Activated CD4-positive, alpha-beta T cell treated with anti-CD3 and anti-CD28 coated beads, Interleukin-2, amount 50 U/mL, for 24 hours (primary cell): Measurements from ENCODE around the gene LMNTD2.
A peak's percentile ranks its signal among the peaks of the same experiment; 100 is the strongest.

Experiments
- DNase-seq, 2 donors: peaks; one replicate each; pipeline ENCODE4 v3.0.0-alpha.2; 2020; ENCODE audit warnings: low read depth in 1 of 2, low spot score in 1 of 2

The LMNTD2 gene

DNA sequence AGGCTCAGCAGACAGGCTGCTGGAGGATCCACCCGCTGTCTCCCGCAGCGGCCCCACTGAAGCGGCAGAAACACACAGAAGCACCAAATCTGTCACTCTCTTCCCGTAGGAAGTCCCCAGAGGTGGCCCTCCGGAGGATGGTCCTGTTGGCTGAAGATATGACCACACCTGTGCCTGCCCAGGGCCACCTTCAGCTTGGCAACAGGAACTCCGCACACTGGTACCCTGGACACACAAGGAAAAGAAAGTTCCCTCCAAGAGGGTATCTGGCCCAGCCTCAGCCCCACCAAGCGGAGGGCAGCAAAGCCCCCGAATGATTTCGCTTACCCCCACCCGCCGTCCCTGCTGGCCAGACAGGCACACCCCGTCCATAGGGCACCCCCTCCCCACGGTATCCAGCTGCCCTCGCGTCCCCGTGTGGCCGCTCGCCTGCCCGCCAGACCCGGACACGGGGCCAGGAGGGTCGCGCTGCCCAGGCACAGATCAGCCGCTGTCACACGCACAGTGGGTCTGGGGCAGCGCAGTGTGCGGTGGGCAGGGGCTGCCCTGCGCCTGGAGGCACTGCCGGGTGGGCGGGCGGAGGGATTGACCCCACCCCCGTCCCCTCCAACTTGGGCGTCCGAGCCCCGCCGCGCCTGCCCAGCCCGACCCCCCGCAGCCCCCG lies 7.2 kb upstream of the LMNTD2 start:
- DNase-seq = no peak

DNA sequence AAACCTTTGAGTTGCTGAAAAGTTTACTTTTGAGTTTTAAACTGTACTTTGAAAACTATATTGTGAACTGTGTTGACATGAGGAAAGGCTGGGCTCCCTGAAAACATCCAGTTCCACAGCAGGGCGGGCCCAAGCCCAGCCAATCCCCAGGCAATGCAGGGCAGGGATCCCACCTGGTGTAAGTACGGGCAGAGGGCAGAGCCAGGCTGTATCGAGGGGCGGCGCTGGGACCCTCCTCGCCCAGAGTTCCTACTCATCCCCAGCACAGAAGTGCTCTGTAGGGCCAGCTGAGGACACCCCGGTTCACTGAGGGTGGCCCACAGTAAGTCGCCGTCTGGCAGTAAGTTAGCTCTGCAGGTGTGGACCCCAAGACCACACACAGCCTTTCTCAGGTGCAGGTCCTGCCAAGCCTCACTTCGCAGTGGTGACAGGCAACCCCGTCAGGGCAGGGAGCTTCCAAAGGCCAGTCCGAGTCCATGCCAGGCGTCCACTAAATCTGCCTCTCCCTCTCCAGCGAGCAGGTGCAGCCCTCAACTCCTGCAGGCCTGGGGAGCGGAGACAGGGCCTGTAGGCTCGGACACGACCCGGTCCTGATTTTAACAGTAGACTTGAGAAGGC lies 6.6 kb upstream of the LMNTD2 start:
- DNase-seq = no peak

DNA sequence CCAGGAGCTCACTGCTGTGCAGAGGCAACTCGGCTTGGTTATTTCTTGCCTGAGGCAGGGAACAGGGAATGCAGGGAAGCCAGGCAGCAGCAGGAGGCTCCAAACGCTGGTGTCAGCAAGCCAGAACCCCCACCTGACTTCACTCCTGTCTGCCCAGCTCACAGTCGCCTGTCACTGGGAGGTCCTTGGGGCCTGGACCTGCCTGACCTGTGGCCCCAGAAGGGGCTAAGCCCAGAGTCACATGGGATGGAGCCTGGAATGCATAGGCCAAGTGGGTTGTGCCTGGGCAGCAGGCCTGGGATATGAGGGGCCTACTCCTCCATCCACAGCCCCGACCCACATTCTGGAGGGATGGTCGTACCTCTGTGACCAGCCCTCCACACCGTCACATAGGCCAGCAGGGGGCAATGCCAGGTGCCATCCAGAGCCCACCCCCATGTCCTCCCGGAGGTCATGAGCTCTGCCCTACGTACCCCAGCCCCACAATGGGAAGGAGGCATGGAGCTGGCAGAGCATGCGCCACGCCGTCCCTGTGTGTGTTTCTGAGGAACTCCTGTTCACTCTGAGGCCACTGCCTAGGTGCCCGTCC lies 5.5 kb upstream of the LMNTD2 start:
- DNase-seq = no peak

DNA sequence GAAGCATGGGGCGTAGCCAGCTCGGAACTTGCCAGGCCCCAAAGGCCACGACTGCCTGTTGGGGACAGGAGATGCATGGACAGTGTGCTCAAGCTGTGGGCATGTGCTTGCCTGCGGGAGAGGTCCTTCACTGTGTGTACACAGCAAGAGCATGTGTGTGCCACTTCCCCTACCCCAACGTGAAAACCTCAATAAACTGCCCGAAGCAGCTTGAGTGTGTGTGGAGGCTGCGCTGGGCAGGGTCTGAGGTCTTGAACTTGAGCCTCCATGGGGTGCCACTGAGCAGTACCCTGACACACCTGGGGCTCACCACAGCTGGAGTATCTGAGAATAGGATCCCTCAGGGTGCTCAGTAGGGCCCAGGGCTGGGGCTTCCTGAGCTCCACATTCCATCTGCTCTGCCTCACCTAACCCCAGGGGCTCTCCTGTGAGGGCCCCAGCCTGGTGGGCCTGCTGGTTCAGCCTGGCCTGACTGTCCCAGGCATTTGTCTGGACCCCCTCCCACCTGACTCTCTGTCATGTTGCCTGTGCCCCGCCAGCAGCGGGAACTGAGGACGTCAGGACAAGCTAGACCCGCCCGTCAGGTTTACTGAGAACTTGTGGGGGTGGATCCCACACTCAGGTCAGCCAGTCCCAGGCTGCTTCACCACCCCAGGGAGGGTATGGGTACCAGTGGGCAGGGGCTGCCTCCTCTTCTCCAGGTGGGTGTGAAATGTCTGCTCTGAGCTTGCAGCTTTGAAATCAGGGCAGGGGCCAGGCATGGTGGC lies 3.5 kb upstream of the LMNTD2 start:
- no peak for DNase-seq

DNA sequence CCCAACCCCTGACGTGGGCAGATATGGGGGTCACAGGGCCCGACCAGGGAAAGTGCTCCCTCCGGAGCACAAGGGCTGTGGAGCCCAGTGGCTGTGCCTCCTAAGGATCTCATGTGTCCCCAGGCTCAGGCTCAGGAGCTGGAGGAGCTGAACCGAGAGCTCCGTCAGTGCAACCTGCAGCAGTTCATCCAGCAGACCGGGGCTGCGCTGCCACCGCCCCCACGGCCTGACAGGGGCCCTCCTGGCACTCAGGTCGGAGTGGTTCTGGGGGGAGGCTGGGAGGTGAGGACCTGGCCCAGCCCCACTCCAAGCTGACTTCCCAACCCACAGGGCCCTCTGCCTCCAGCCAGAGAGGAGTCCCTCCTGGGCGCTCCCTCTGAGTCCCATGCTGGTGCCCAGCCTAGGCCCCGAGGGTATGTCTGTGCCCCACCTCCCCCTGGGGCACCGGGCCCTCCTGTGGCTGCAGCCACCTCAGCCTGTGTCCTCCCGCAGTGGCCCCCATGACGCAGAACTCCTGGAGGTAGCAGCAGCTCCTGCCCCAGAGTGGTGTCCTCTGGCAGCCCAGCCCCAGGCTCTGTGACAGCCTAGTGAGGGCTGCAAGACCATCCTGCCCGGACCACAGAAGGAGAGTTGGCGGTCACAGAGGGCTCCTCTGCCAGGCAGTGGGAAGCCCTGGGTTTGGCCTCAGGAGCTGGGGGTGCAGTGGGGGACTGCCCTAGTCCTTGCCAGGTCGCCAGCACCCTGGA lies 2.7 kb upstream of the LMNTD2 start:
- no peak for DNase-seq

DNA sequence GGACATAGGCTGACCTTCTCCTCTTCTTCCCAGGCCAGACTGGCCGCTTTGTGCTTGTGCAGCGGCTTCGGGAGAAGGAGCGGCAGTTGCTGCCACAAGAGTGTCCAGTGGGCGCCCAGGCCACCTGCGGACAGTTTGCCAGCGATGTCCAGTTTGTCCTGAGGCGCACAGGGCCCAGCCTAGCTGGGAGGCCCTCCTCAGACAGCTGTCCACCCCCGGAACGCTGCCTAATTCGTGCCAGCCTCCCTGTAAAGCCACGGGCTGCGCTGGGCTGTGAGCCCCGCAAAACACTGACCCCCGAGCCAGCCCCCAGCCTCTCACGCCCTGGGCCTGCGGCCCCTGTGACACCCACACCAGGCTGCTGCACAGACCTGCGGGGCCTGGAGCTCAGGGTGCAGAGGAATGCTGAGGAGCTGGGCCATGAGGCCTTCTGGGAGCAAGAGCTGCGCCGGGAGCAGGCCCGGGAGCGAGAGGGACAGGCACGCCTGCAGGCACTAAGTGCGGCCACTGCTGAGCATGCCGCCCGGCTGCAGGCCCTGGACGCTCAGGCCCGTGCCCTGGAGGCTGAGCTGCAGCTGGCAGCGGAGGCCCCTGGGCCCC lies 1.6 kb upstream of the LMNTD2 start:
- DNase-seq = no peak

DNA sequence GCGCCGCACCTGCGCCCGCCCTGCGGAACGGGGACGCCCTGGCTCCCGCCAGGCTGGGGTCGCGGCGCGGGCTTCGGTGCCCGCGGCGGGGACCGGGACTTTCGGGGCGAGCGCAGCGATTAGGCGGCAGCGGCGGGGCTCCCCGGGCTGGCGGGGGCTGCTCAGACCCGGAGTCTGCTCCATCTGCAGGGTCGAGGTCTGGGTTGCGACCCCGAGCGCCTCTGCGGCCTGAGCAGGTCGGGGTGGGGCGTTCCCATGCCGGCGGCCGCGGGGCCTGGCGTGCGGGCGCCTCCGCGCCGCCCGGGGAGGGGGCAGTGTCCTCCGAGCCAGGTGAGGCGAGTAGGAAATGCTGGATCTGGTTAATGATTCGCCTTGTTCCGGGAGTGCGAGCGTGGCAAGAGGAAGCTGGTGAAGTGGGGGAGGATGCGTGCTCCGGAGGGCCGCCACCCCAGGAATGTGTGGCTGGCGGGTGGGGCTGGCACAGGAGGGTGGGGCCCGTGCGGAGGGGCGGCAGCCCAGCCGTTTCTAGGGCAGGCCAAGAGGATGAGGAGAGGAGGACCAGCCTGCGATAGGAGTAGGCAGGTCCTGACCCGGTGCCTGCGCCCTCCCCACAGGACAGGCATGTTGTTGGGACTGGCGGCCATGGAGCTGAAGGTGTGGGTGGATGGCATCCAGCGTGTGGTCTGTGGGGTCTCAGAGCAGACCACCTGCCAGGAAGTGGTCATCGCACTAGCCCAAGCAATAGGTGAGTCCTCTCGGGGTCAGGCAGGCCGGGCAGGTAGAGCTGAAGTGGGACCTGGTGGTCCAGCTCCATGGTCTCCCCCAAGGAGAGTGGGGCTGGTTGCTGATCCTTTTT lies 838 bp upstream of the LMNTD2 start:
- DNase-seq = no peak

DNA sequence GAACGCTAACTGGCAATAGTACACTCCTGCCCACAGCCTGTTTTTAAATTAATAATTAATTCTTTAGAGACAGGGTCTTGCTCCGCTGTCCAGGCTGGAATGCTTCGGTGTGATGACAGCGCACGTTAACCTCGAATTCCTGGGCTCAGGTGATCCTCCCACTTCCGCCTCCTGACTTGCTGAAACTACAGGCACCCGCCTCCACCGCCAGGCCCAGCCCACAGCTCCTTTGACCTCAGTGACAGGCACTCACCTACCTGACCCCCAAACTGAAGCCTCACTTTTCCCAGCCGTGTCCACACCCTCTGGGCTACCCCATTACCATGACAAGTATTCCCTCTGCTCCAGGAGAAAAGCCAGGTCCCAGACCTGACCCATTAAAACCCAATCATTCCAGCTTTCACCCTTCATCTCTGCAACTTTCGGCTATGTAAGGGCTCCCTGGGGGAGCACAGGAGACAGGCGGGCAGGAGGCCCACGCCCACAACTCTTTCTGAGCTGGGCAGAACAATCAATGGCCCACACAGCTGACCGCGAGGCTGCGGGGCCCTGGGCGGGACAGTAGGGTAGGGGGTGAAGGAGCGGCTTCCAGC lies 730 bp downstream of the LMNTD2 start:
- no peak for DNase-seq

DNA sequence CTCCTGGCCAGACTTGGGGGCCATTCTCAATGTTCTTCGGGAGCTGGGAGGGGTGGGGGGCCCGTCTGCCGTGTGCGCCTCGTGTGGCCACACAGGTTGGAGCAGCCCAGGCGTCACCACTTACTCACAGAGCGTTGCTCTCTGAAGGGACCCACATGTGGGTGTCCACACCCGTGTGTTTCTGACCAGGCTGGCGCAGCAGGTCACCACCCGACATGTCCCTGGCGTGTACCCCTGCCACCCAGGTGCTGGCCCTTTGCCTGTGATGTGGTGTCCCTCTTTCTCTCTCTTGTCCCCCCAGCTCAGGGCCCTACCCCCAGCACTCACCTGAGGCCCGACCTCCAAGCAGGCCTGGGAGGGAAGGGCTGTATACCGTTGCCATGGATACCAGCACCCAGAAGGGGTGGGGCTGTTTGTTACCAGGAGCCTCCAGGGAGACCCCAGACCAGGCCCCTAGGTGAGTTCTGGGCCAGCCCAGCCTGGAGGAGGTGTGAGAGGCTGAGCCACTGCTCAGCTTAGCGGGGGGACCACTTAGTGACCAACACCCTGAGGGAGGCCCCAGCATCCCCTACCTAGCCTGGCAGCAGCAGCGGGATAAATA lies 1.4 kb downstream of the LMNTD2 start:
- no peak for DNase-seq

DNA sequence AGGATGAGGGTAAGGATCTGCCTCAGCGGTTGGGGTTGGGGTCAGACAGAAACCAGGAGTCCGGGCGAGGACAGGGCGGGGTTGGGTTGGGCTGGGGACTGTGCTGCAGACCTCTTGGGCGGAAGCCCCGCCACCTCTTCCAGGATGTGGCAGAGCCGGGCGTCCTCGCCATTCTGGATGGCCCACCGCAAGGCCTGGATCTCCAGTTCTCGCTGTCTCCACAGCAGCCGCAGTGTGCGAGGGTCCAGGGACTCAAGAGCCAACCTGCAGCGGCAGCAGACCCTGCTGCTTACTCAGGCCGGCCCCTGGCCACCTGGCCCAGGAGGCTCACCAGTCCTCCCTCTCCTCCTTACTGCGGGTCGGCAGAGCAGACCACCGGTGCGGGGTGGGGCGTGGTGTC lies 2.0 kb downstream of the LMNTD2 start:
- DNase-seq = no peak

DNA sequence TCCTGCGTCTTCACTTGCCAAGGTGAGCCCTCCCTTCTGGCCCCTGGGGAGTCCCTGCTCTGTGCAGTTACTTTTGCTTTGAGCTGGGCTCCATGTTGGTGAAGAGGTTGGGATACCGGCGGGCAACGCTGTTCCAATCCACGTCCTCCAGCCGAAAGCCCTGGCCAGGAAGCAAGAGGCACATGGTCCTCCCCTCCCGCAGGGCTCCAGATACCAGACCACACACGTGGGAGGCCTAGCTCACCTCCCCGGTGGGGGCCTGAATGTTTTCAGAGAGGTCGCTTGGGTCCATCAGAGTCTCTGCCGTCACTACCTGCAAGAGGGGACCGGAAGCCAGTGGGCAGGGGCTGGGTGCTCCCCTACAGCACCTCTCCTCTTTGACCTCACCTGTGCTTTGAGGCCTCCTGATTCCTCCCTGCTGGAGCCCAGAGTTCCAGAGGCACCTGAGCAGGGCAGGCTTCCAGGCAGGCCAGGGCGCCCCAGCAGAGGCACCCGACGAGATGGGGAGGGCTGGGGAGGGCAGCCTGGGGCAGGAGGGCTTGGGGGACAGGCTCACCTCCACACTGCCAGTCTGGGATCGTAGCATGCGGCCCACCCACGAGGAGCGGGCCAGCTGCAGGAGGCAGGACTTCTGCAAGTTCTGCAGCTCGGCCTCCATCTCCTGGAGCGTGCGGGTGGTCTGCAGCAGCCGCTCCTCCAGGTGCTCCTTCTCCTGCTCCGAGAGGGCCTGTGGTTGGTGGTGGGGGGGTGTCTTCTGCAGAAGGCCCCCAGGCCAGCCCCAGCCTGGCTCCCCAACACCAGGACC lies 3.0 kb downstream of the LMNTD2 start:
- no peak for DNase-seq

DNA sequence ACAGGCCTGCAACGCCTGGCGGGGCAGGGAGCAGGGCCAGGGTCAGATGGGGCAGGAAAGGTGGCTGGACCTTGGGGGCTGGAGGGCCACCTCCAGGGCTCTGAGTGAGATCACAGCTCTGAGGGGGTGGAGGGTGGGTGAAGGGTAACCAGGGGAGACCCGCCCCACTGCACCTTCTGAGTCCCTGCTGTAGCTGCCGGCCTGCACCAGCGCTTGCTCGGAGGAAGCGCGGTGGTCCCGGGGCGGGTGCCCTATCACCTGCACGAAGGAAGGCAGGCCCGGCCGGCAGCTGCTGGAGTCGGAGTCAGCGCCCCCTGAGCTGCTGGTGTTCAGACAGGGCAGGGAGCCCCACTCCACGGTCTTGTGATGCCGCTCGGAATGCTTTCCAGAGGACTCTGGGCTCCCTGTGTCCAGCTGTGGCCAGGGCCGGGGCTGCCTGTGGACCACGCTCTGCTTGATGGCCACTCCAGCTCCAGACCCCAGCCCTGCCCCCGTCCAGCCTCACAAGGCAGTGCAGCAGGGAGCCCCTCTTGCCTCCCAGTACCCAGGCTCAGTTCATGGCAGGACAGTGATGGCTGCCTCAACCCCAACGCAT lies 3.8 kb downstream of the LMNTD2 start:
- DNase-seq = no peak

DNA sequence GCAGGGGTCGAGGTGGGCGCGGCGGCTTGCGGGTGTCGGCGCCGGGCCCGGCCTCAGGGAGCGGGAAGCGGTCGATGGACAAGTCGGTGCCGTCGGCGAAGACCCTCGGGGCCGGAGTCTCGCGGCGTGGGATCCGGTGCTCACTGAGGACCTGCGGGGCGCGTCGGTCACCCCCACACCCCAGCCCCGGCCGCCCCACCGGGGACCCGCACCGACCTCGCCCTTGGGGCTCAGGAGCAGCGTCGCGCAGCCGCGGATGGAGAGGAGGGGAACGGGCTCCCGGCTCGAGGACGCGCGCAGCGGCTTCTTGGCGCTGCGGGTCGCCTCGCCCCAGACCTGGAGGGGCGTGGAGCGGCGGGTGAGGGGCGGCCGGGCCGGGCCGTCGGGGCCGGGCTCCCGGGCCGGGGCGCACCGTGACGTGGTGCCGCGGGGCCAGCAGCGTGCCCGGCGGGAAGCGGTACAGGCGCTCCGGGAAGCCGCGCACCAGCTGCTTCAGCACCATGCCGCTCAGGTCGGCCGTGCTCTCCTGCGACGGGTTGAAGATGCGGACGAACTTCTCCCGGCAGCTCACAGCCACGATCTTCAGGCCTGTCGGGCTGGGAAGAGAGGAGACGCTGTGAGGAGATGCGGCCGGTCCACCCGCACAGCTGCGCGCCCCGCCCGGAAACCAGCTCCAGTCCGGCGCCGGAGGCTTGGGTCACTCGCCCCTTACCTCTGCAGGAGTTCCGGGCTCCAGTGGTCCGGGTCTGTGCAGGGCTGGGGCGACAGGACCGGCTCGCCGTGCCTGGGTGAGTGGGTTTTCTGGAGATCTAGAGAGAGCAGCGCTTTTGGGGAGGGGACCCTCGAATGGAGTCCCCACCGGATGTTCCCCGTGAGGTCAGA lies 4.5 kb downstream of the LMNTD2 start:
- no peak for DNase-seq

DNA sequence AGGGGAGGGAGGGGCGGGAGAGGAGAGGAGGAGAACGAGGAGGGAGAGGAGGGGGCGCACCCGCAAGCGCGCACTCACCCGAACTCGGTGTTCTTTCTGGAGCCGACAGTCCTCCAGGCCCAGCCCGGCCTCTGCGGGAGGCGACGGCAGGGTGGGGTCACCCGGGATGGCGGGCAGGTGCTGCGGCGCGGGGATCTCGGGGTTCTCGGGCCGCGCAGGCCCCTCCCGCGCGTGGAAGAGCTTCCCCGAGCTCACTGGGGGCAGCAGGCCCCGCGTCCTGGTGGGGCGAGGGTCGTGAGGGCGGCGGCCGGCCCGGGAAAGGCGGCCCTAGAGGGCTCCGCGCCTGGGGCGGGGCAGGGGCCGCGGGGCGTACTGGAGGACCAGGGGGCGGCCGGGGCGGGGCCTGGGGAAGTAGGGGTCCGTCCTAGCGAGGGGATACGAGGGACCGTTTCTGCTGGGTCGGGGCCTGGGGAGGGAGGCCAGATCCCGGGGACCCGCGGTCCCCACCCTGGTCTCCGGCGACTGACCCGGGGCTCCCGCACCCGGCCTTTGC lies 5.2 kb downstream of the LMNTD2 start:
- no peak for DNase-seq

DNA sequence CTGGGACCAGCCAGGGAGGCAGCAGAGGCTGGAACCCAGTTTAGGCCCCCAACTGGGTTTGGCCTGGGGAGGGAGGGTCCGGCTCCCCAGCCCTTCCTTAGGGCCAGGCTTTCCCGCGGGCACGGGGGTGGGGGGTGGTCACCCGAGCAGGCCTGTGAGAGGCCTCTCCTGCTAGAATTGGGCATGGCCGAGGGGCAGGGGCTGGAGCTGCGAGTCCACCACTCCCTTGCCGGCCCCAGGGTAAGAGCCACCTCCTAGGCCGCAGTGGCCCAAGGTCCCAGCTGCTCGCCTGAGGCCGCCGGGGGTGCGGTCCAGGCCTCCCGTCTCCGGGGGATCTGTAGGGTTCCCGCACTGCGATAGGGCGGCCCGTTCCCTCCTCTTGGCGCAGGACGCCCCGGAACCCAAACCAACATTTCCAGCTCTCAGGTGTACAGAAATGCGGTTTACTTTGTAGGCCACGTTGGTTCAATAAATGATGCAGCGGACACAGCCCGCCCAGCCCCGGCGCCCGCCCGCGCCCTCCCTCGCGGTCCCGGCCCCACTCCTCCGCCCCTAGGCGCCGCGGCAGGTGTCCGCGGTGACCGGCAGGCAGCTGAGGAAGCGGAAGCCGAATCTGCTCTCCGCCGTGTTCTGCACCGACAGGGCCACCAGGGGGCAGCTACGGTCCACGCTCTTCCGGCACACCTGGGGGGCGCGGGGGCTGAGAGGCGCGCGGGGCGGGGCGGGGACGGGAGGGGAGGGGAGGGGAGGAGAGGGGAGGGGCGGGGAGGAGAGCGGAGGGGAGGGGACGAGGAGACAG lies 5.9 kb downstream of the LMNTD2 start:
- DNase-seq = peak; percentile 57 to 58

DNA sequence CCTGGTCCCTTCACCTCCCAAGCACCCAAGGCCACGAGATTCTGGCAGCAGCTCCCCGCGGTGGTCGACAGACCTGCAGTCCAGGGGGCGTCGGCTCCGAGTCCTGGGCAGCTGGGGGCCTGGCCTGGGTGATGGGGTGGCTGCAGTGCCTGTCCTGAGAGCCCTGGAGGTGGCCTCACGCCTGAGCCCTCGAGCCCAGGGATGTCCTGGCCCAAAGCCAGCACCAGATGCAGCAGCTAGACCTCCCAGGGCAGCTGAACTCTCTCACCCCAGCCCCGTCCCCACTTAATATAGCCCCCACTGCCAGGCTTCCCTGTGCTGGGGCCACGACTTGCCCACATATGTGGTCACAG lies 6.6 kb downstream of the LMNTD2 start:
- DNase-seq = no peak
